ENCODE measurements around the gene SPANXB1. TPM values are rescaled to one million over a fixed set of nuclear protein-coding genes. Genes with fewer than 3 reads are reported as not detected.
"Not testable (repeated sequence)": the region's sequence is repeated elsewhere in the genome, so short reads cannot be mapped to it uniquely, and the experiment has no call there.

SPANXB1 gene, protein sequence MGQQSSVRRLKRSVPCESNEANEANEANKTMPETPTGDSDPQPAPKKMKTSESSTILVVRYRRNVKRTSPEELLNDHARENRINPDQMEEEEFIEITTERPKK
- not detected for total RNA-seq (2021; ENCODE audit: unreplicated experiment)
- 0.46 TPM in 1 of 2 replicates, not detected in the other for polyA plus RNA-seq (2012)
- not detected for Bru-seq, nascent RNA
- not detected for BruChase-seq, experiment 1, labeled RNA remaining after a 6-hour chase
- BruChase-seq, experiment 2, labeled RNA remaining after a 2-hour chase = percentile 16 among the genes with signal in this experiment
- long read RNA-seq = 0 reads

- intact Hi-C loops (cut with micrococcal nuclease); RAD21 ChIA-PET (ENCODE audit: low non-redundant PET in 1 of 2, low total read pairs in 2 of 2, uncharacterized antibody in 2 of 2, unreplicated experiment in 2 of 2); H3K9ac ChIP-seq (ENCODE audit: low read length); ATAC-seq; H3K4me3 ChIP-seq (replicated peaks in 1 of 2; ENCODE audit: low read depth in 1 of 2, low read length in 2 of 2); H3K36me3 ChIP-seq (ENCODE audit: control insufficient read depth in 1 of 2, insufficient read depth in 2 of 2, low read length in 2 of 2); H3K27ac ChIP-seq (ENCODE audit: low read depth, low read length); H4K20me1 ChIP-seq (ENCODE audit: insufficient read depth); H3K4me1 ChIP-seq (ENCODE audit: control insufficient read depth in 1 of 2, insufficient read depth in 2 of 2, low read length in 2 of 2); H3K9me3 ChIP-seq (ENCODE audit: control insufficient read depth in 1 of 2, insufficient read depth in 1 of 2, low read depth in 1 of 2, low read length in 2 of 2); H3K9me2 ChIP-seq (ENCODE audit: insufficient read depth); H2AFZ ChIP-seq (ENCODE audit: low read depth, low read length, poor library complexity, severe bottlenecking); POLR2A ChIA-PET; DNase-seq (ENCODE audit: low read depth, low spot score); BruUV-seq (replicated peaks); CTCF ChIA-PET; H3K4me2 ChIP-seq (ENCODE audit: low read length); H3K27me3 ChIP-seq (ENCODE audit: insufficient read depth, low read length); H3K79me2 ChIP-seq (ENCODE audit: insufficient read depth, low read length): not testable (repeated sequence)
Observed at GRCh38 chrX:141002568-141002967, at the start of gene SPANXB1. TSS of gene SPANXB1 (plus strand) at chrX:141002594. CDS start at chrX:141002694, 100 bp downstream.

DNA sequence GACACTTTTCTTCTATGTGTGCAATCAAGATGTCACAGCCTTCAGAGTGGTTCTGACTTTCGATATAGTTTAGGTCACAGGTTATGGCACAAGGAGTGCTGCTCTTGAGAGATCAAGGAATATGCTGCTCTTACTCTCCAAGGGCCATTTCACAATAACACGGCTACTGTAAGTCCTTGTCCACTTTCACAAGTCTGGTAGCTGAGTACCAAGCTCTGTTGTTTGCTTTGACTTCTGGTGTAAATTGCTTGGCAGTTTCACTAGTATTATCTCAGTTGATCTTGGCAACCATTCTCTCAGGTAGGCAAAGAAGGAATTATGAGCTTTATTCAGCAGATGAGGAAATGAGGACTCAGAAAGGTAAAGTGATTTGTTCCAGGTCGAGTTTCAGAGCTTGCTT, 35.4 kb upstream of the SPANXB1 start:
- RAD21 ChIA-PET (ENCODE audit: low non-redundant PET in 1 of 2, low total read pairs in 2 of 2, uncharacterized antibody in 2 of 2, unreplicated experiment in 2 of 2) = no interaction called here
- Histone ChIP-seq H3K27me3 (ENCODE audit: insufficient read depth, low read length) (no peaks in the 10 kb centered on the region), H3K4me1 (ENCODE audit: control insufficient read depth in 1 of 2, insufficient read depth in 2 of 2, low read length in 2 of 2) (no peaks in the 10 kb centered on the region), H4K20me1 (ENCODE audit: insufficient read depth) (no peaks in the 10 kb centered on the region), H3K4me3 (replicated peaks in 1 of 2; ENCODE audit: low read depth in 1 of 2, low read length in 2 of 2) (no peak overlapping the region), H3K9me3 (ENCODE audit: control insufficient read depth in 1 of 2, insufficient read depth in 1 of 2, low read depth in 1 of 2, low read length in 2 of 2) (no peaks in the 10 kb centered on the region), H3K9me2 (ENCODE audit: insufficient read depth) (no peaks in the 10 kb centered on the region), H3K36me3 (ENCODE audit: control insufficient read depth in 1 of 2, insufficient read depth in 2 of 2, low read length in 2 of 2) (no peaks in the 10 kb centered on the region), H3K4me2 (ENCODE audit: low read length) (no peak overlapping the region), H3K27ac (ENCODE audit: low read depth, low read length) (no peak overlapping the region), H3K79me2 (ENCODE audit: insufficient read depth, low read length) (no peaks in the 10 kb centered on the region), H3K9ac (ENCODE audit: low read length) (no peak overlapping the region), H2AFZ (ENCODE audit: low read depth, low read length, poor library complexity, severe bottlenecking) (no peak overlapping the region)
- intact Hi-C loops (cut with micrococcal nuclease) = no loop called here
- DNase-seq (ENCODE audit: low read depth, low spot score) = no peak
- POLR2A ChIA-PET = no interaction called here
- CTCF ChIA-PET = no interaction called here
- no peak for ATAC-seq
- TF ChIP-seq EGR1 (IDR thresholded peaks at IDR 0.05; ENCODE audit: low read depth) (no peak), RAD21 (IDR thresholded peaks at IDR 0.05; ENCODE audit: low read depth) (no peak), POLR2A (IDR thresholded peaks at IDR 0.05; ENCODE audit: borderline replicate concordance, extremely low read depth, insufficient read depth, insufficient read length) (no peak), SIN3A (IDR thresholded peaks at IDR 0.05; ENCODE audit: low read depth) (no peak), ATF3 (IDR thresholded peaks at IDR 0.05) (no peak), CEBPB (IDR thresholded peaks at IDR 0.05; ENCODE audit: low read depth) (no peak), POLR2AphosphoS5 (IDR thresholded peaks at IDR 0.05; ENCODE audit: low read depth, low read length) (no peak), YY1 (IDR thresholded peaks at IDR 0.05; ENCODE audit: extremely low read depth, insufficient replicate concordance, low read depth, low read length) (no peak)
- TF ChIP-seq, protein P1, sequence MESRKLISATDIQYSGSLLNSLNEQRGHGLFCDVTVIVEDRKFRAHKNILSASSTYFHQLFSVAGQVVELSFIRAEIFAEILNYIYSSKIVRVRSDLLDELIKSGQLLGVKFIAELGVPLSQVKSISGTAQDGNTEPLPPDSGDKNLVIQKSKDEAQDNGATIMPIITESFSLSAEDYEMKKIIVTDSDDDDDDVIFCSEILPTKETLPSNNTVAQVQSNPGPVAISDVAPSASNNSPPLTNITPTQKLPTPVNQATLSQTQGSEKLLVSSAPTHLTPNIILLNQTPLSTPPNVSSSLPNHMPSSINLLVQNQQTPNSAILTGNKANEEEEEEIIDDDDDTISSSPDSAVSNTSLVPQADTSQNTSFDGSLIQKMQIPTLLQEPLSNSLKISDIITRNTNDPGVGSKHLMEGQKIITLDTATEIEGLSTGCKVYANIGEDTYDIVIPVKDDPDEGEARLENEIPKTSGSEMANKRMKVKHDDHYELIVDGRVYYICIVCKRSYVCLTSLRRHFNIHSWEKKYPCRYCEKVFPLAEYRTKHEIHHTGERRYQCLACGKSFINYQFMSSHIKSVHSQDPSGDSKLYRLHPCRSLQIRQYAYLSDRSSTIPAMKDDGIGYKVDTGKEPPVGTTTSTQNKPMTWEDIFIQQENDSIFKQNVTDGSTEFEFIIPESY (IDR thresholded peaks at IDR 0.05; ENCODE audit: extremely low read depth, insufficient replicate concordance, low read length) = no peak
- no TSS peak for BruUV-seq (replicated peaks)

All from HCT116 (cell line).